GM12891 (cell line): ENCODE results near the gene ELMO1.

Experiments
- PAX5 ChIP-seq: IDR thresholded peaks from 2 replicates; pipeline ENCODE4 v1.6.1; 2011; ENCODE audit warnings: low read length, moderate library complexity, mild to moderate bottlenecking; ENCODE audit not compliant: insufficient read depth, severe bottlenecking
- POLR2AphosphoS5 ChIP-seq: IDR thresholded peaks from 2 replicates; pipeline ENCODE4 v1.6.1; 2011; ENCODE audit warnings: low read depth, low read length, control low read depth
- POU2F2 ChIP-seq: IDR thresholded peaks from 2 replicates; pipeline ENCODE4 v1.6.1; 2011; ENCODE audit warnings: low read depth, mild to moderate bottlenecking, control low read depth, low read length, moderate library complexity
- TAF1 ChIP-seq: IDR thresholded peaks from 2 replicates; pipeline ENCODE4 v1.6.1; 2011; ENCODE audit warnings: low read depth, low read length, control low read depth

DNA sequence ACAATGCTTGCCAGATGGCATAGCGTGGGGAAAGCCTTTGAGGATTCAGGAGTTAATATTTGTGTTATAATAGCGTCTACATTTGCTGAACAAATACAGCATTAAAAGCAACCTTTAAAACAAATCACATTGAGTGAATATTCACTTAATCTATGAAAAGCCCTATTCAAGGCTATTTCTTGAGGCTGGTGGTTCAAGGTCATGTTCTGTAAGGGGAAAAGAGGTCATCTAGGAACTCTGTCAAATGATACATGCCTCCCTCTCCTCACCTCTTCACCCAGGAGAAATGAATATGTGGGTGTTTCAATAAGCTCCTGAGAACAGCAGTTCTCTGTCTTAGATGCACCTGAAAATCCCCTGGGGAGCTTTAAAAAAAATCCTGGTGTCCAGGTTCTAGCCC is 303.0 kb downstream of the ELMO1 start:
- TF ChIP-seq POU2F2, result no peak
- no peak for TF ChIP-seq POLR2AphosphoS5
- TF ChIP-seq TAF1, result no peak
- no peak for TF ChIP-seq PAX5
